Testis (tissue), 2 donors: ENCODE data around the gene TTLL3.

ENCODE experiments used
- CTCF ChIP-seq, 3 experiments: fragments of 450-650 bp in 2 of 3; fragments of 200-600 bp in 1 of 3; sonication (generic) in 1 of 3; IDR thresholded peaks; one replicate each; pipeline ENCODE4 v1.5.1; 2016 to 2019; ENCODE audit warnings: antibody characterized with exemption in 3 of 3, mild to moderate bottlenecking in 2 of 3, moderate library complexity in 1 of 3
- POLR2A ChIP-seq: fragments of 450-650 bp; IDR thresholded peaks from one replicate; pipeline ENCODE4 v1.6.1; 2017; ENCODE audit warnings: antibody characterized with exemption, mild to moderate bottlenecking, moderate library complexity

- TF ChIP-seq CTCF (IDR thresholded peaks at IDR 0.05): no peak
- TF ChIP-seq POLR2A: no peak
Measured at GRCh38 chr3:9812870-9813483, 2.9 kb downstream of the TTLL3 start.
